Colonic mucosa (tissue), 4 donors: ENCODE measurements around the gene LRRC1. TPM values are rescaled to one million over a fixed set of nuclear protein-coding genes. Genes with fewer than 3 reads are reported as not detected.

Experiments used
- DNase-seq: peaks from one replicate; pipeline ENCODE4 v3.0.0-alpha.2; 2020
- H3K27ac ChIP-seq: fragments of 200-600 bp; one replicate; pipeline ENCODE4 v1.8.0; 2021
- H3K27me3 ChIP-seq: fragments of 200-600 bp; one replicate; pipeline ENCODE4 v1.8.0; 2021
- H3K36me3 ChIP-seq: fragments of 200-600 bp; one replicate; pipeline ENCODE4 v1.8.0; 2021
- H3K4me1 ChIP-seq: fragments of 200-600 bp; one replicate; pipeline ENCODE4 v1.8.0; 2021; ENCODE audit warnings: mild to moderate bottlenecking
- H3K4me3 ChIP-seq: fragments of 200-600 bp; one replicate; pipeline ENCODE4 v1.8.0; 2021
- H3K9ac ChIP-seq, 2 donors: one replicate each; pipeline ENCODE4 v1.7.0; 2013; ENCODE audit warnings: control low read depth in 2 of 2, low read depth in 2 of 2, low read length in 2 of 2
- H3K9me3 ChIP-seq: fragments of 200-600 bp; one replicate; pipeline ENCODE4 v1.8.0; 2021
- intact Hi-C: fragments of 100-400 bp; cut with DNase I; formaldehyde crosslinking; loops from one replicate; pipeline ENCODE4 v1.14.1; 2022
- total RNA-seq, 2 donors: library from RNA; stranded (reverse); fragmentation: NEBNext Ultra II Directional in 1 of 2; extraction: Animal tissue kit (Norgen Biotek cat#: 25700) in 1 of 2; gene quantifications; one replicate each; pipeline ENCODE4 v1.2.1, GENCODE V29; 2021
- TF ChIP-seq, protein P1 (sequence below): fragments of 200-600 bp; IDR thresholded peaks from one replicate; pipeline ENCODE4 v1.8.0; 2022; ENCODE audit warnings: antibody characterized with exemption, mild to moderate bottlenecking
- donor health status: healthy.
- donor health status: DM: no; HTN: no; CAD: no.
- donor health status: DM: no; HTN: no; CAD: no.

LRRC1 gene
- total RNA-seq, 2 donors from 2014 or later: 49.6 to 72.9 TPM

DNA sequence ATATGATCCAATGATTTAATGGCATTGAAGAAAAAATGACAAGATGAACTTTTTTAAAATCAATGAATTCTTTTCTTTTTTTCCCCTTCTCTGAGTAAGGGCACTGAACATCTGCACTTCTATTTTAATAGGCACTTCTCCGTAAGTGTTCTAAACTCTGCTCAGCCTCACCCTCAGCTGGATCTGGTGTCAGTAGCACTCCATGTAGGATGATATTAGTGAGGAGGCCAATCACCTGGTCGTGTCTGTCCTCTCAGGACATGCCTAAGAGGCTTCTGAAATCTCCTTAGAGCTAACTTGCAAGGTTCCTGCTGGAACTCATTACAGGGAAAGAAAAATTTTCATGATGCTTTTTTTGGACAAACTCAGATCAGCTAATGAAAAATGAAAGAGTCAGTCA, 167.8 kb downstream of the LRRC1 start:
- no peak for DNase-seq
- Histone ChIP-seq H3K4me3 (no peak overlapping the region), H3K27me3 (no peaks in the 10 kb centered on the region), H3K4me1 (no peaks in the 10 kb centered on the region), H3K27ac (no peak overlapping the region), H3K36me3 (no peaks in the 10 kb centered on the region), H3K9me3 (no peaks in the 10 kb centered on the region), H3K9ac (no peak overlapping the region)
- intact Hi-C loops: no loop called here
- TF ChIP-seq, protein P1, sequence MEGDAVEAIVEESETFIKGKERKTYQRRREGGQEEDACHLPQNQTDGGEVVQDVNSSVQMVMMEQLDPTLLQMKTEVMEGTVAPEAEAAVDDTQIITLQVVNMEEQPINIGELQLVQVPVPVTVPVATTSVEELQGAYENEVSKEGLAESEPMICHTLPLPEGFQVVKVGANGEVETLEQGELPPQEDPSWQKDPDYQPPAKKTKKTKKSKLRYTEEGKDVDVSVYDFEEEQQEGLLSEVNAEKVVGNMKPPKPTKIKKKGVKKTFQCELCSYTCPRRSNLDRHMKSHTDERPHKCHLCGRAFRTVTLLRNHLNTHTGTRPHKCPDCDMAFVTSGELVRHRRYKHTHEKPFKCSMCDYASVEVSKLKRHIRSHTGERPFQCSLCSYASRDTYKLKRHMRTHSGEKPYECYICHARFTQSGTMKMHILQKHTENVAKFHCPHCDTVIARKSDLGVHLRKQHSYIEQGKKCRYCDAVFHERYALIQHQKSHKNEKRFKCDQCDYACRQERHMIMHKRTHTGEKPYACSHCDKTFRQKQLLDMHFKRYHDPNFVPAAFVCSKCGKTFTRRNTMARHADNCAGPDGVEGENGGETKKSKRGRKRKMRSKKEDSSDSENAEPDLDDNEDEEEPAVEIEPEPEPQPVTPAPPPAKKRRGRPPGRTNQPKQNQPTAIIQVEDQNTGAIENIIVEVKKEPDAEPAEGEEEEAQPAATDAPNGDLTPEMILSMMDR: no peak

DNA sequence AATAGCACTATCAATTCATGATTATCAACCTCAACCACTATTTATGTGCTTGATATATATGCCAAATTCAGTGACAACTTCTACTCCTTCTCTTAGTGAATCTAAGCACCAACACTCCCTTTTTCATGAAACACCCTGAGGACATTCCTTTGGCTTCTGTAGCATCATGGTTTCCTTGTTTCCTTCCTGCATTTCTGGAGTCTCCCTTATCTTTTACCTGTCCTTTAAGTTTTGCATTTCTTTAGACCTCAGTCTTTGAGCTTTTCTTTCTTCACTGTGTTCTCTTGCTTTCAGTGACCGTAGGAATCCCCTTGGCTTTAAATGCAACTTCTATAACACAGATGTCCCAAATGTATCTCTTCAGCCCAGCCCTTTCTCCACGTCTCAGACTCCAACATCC, 172.6 kb downstream of the LRRC1 start:
- H3K9ac ChIP-seq: no peak overlapping the region
- no peak overlapping the region for H3K4me3 ChIP-seq
- H3K4me1 ChIP-seq: no peaks in the 10 kb centered on the region
- TF ChIP-seq, protein P1: no peak
- intact Hi-C loops: no loop called here
- no peak for DNase-seq
- no peaks in the 10 kb centered on the region for H3K36me3 ChIP-seq
- H3K9me3 ChIP-seq: no peaks in the 10 kb centered on the region
- no peak overlapping the region for H3K27ac ChIP-seq
- no peaks in the 10 kb centered on the region for H3K27me3 ChIP-seq

Other genes starting within 250 kb of the LRRC1 start
- 10 to 100 TPM; 35.0 to 37.1 TPM for gene GCLC, start 249.9 kb upstream of the LRRC1 start, total RNA-seq
- under 1 TPM; 0.27 to 0.30 TPM for gene KLHL31, start 129.2 kb upstream of the LRRC1 start, total RNA-seq